ENCODE measurements around the gene NELL1.

- TF ChIP-seq CTCF (conservative IDR thresholded peaks at IDR 0.05 in 1 of 2, IDR thresholded peaks at IDR 0.05 in 1 of 2; ENCODE audit: low read depth in 1 of 2, low read length in 2 of 2) (no peak), EZH2 (IDR thresholded peaks at IDR 0.05; ENCODE audit: low read length, missing control alignments) (no peak)
These were observed 598.6 kb downstream of the NELL1 start for GRCh38 chr11:21268036-21268435.
